HG03342 (cell line): ENCODE measurements around the gene RPS6KA2.
A peak's percentile ranks its signal among the peaks of the same experiment; 100 is the strongest.
"Not testable (repeated sequence)": the region's sequence is repeated elsewhere in the genome, so short reads cannot be mapped to it uniquely, and the experiment has no call there.

Source experiments
- ATAC-seq: cut with Tn5 transposase; IDR thresholded peaks from one replicate; pipeline ENCODE4 v1.9.1; 2021; ENCODE audit warnings: mild to moderate bottlenecking, moderate library complexity; ENCODE audit not compliant: unreplicated experiment

Gene RPS6KA2

GRCh38 chr6:166534658-166535406 lies 92.2 kb downstream of the RPS6KA2 start:
- ATAC-seq = no peak

GRCh38 chr6:166533205-166533824 lies 93.7 kb downstream of the RPS6KA2 start:
- no peak for ATAC-seq

- no peak for ATAC-seq
Measured at GRCh38 chr6:166532302-166532701, 94.7 kb downstream of the RPS6KA2 start.

GRCh38 chr6:166530211-166531095 lies 96.6 kb downstream of the RPS6KA2 start:
- no peak for ATAC-seq

- ATAC-seq = no peak
Measured at GRCh38 chr6:166529586-166529985, 97.5 kb downstream of the RPS6KA2 start.

GRCh38 chr6:166529058-166529457 lies 98.0 kb downstream of the RPS6KA2 start:
- not testable (repeated sequence) for ATAC-seq

GRCh38 chr6:166527849-166528248 lies 99.2 kb downstream of the RPS6KA2 start:
- no peak for ATAC-seq

GRCh38 chr6:166526937-166527336 lies 100.1 kb downstream of the RPS6KA2 start:
- no peak for ATAC-seq

GRCh38 chr6:166525567-166525966 lies 101.5 kb downstream of the RPS6KA2 start:
- ATAC-seq = no peak

GRCh38 chr6:166523782-166524559 lies 103.1 kb downstream of the RPS6KA2 start:
- no peak for ATAC-seq

- ATAC-seq = no peak
Measured at GRCh38 chr6:166520905-166521834, 105.9 kb downstream of the RPS6KA2 start.

GRCh38 chr6:166516251-166516884 lies 110.7 kb downstream of the RPS6KA2 start:
- no peak for ATAC-seq

GRCh38 chr6:166515072-166515810 lies 111.8 kb downstream of the RPS6KA2 start:
- ATAC-seq = no peak

GRCh38 chr6:166514196-166514595 lies 112.9 kb downstream of the RPS6KA2 start:
- ATAC-seq = no peak

GRCh38 chr6:166512567-166512966 lies 114.5 kb downstream of the RPS6KA2 start:
- peak; percentile 98 for ATAC-seq

- no peak for ATAC-seq
Measured at GRCh38 chr6:166511316-166511715, 115.7 kb downstream of the RPS6KA2 start.

GRCh38 chr6:166509193-166509592 lies 117.9 kb downstream of the RPS6KA2 start:
- ATAC-seq = no peak

GRCh38 chr6:166508726-166509125 lies 118.3 kb downstream of the RPS6KA2 start:
- no peak for ATAC-seq
